Keratinocyte (primary cell): ENCODE results near the gene NOP16. TPM values are rescaled to one million over a fixed set of nuclear protein-coding genes. Genes with fewer than 3 reads are reported as not detected.

ENCODE experiments used
- DNase-seq: peaks from one replicate; pipeline ENCODE4 v3.0.0-alpha.2; 2011; ENCODE audit warnings: low read depth, missing footprints, low spot score
- FAIRE-seq: peaks from 2 replicates; lab custom pipeline; 2011; peaks lifted over from hg19 to GRCh38; lab: Jason Lieb, UNC
- H2AFZ ChIP-seq: 2 replicates; pipeline ENCODE4 v1.6.0; 2012; ENCODE audit warnings: low read length, control low read depth, inconsistent platforms; ENCODE audit not compliant: control insufficient read depth
- H3K27ac ChIP-seq: 2 replicates; pipeline ENCODE4 v1.5.1; 2011; ENCODE audit warnings: low read length; ENCODE audit not compliant: control insufficient read depth, insufficient read depth
- H3K27me3 ChIP-seq: 3 replicates; pipeline ENCODE4 v1.6.0; 2011; ENCODE audit warnings: low read length; ENCODE audit not compliant: control insufficient read depth, insufficient read depth; ENCODE audit errors: extremely low read depth
- H3K36me3 ChIP-seq, 2 experiments: 2 replicates in 1 of 2; 3 replicates in 1 of 2; pipeline ENCODE4 v1.5.1; 2011; ENCODE audit warnings: low read length in 2 of 2, mild to moderate bottlenecking in 1 of 2; ENCODE audit not compliant: control insufficient read depth in 2 of 2, insufficient read depth in 2 of 2; ENCODE audit errors: extremely low read depth in 1 of 2
- H3K4me1 ChIP-seq: 3 replicates; pipeline ENCODE4 v1.5.1; 2011; ENCODE audit warnings: low read length; ENCODE audit not compliant: control insufficient read depth, insufficient read depth; ENCODE audit errors: extremely low read depth
- H3K4me2 ChIP-seq: 3 replicates; pipeline ENCODE4 v1.6.0; 2011; ENCODE audit warnings: low read depth, low read length; ENCODE audit not compliant: control insufficient read depth, insufficient read depth; ENCODE audit errors: extremely low read depth
- H3K4me3 ChIP-seq, 3 experiments: fragments of 200-600 bp in 1 of 3; sonication (generic) in 1 of 3; 2 replicates in 2 of 3; 3 replicates in 1 of 3; pipeline ENCODE4 v1.5.1; 2011 to 2016; ENCODE audit warnings: low read length in 3 of 3, mild to moderate bottlenecking in 3 of 3, control low read depth in 2 of 3, inconsistent platforms in 1 of 3, low read depth in 1 of 3, mixed read lengths in 1 of 3, mixed run types in 1 of 3, moderate library complexity in 1 of 3; ENCODE audit not compliant: control insufficient read depth in 2 of 3, insufficient read depth in 2 of 3; ENCODE audit errors: extremely low read depth in 1 of 3
- H3K79me2 ChIP-seq: 2 replicates; pipeline ENCODE4 v1.6.0; 2012; ENCODE audit warnings: low read length; ENCODE audit not compliant: control insufficient read depth, insufficient read depth
- H3K9ac ChIP-seq: 3 replicates; pipeline ENCODE4 v1.6.0; 2011; ENCODE audit warnings: low read length; ENCODE audit not compliant: control insufficient read depth, insufficient read depth; ENCODE audit errors: extremely low read depth
- H3K9me1 ChIP-seq: 3 replicates; pipeline ENCODE4 v1.6.0; 2011; ENCODE audit warnings: low read length; ENCODE audit not compliant: control insufficient read depth, insufficient read depth; ENCODE audit errors: extremely low read depth
- H3K9me3 ChIP-seq: 2 replicates; pipeline ENCODE4 v1.5.1; 2012; ENCODE audit warnings: low read depth, low read length; ENCODE audit not compliant: control insufficient read depth
- H4K20me1 ChIP-seq: 3 replicates; pipeline ENCODE4 v1.6.0; 2011; ENCODE audit warnings: low read length; ENCODE audit not compliant: control insufficient read depth, insufficient read depth; ENCODE audit errors: extremely low read depth
- CTCF ChIP-seq, 3 experiments: IDR thresholded peaks in 1 of 3; conservative IDR thresholded peaks in 1 of 3; optimal IDR thresholded peaks in 1 of 3; 2 replicates in 2 of 3; 3 replicates in 1 of 3; pipeline versions ENCODE3 to v1.5.1; 2011; ENCODE audit warnings: low read length in 3 of 3, mild to moderate bottlenecking in 3 of 3, moderate library complexity in 2 of 3, control low read depth in 1 of 3, inconsistent platforms in 1 of 3; ENCODE audit not compliant: insufficient read depth in 2 of 3; ENCODE audit errors: extremely low read depth in 1 of 3
- EZH2 ChIP-seq: IDR thresholded peaks from one replicate; pipeline ENCODE4 v1.6.1; 2012; ENCODE audit warnings: inconsistent platforms, mild to moderate bottlenecking, low read length, moderate library complexity
- dilution Hi-C: fragments of 300-500 bp; cut with MboI; formaldehyde crosslinking; loops from one replicate; pipeline ENCODE4 v1.7.0; 2020; ENCODE audit warnings: low sequenced_read_pairs; ENCODE audit not compliant: extremely low pct_ligation_motif_present
- polyA plus RNA-seq, 5 experiments: library from polyadenylated mRNA; depleted of rRNA in 3 of 5; stranded (reverse) in 3 of 5; stranded (forward) in 1 of 5; unstranded in 1 of 5; fragments of >200 nt; gene quantifications; 1 replicate in 1 of 5; 2 replicates in 3 of 5; 3 replicates in 1 of 5; pipeline versions ENCODE4 v1.2.1 to v1.2.3, GENCODE V29; 2011 to 2012; ENCODE audit warnings: missing spikeins in 2 of 5, low read depth in 1 of 5, low replicate concordance in 1 of 5

NOP16 gene
- polyA plus RNA-seq, 1 donor (not counting 4 experiments of a cell fraction or from before 2014, with no cell fraction given): 96.7 TPM

GRCh38 chr5:176424181-176424580 lies 35.8 kb upstream of the NOP16 start:
- no peak overlapping the region for H3K27ac ChIP-seq
- no peaks in the 10 kb centered on the region for H3K27me3 ChIP-seq
- H3K9ac ChIP-seq: no peak overlapping the region
- no peaks in the 10 kb centered on the region for H3K9me3 ChIP-seq
- DNase-seq (no peak), FAIRE-seq (no peak)
- peaks cover 2% of the 10 kb centered on the region for H3K4me1 ChIP-seq
- H4K20me1 ChIP-seq: no peaks in the 10 kb centered on the region
- no peak overlapping the region for H2AFZ ChIP-seq
- no peak for TF ChIP-seq CTCF (optimal IDR thresholded peaks at IDR 0.05 in 1 of 3, IDR thresholded peaks at IDR 0.05 in 1 of 3, conservative IDR thresholded peaks at IDR 0.05 in 1 of 3; ENCODE audit: extremely low read depth in 1 of 3, insufficient read depth in 2 of 3, low read length in 3 of 3)
- TF ChIP-seq EZH2: no peak
- no peak overlapping the region for H3K4me2 ChIP-seq
- no peaks in the 10 kb centered on the region for H3K9me1 ChIP-seq
- no peaks in the 10 kb centered on the region for H3K79me2 ChIP-seq
- no peaks in the 10 kb centered on the region for H3K36me3 ChIP-seq
- no peak overlapping the region for H3K4me3 ChIP-seq
- dilution Hi-C loops: no loop called here

- Histone ChIP-seq H3K9me1 (no peaks in the 10 kb centered on the region), H3K4me1 (peaks cover 24% of the 10 kb centered on the region), H3K9ac (no peak overlapping the region), H3K27me3 (no peaks in the 10 kb centered on the region), H2AFZ (no peak overlapping the region), H3K27ac (no peak overlapping the region), H3K4me2 (no peak overlapping the region), H3K36me3 (no peaks in the 10 kb centered on the region), H3K9me3 (no peaks in the 10 kb centered on the region), H3K79me2 (peaks cover 2% of the 10 kb centered on the region), H3K4me3 (no peak overlapping the region), H4K20me1 (no peaks in the 10 kb centered on the region)
- DNase-seq (no peak), FAIRE-seq (no peak)
- TF ChIP-seq CTCF (optimal IDR thresholded peaks at IDR 0.05 in 1 of 3, IDR thresholded peaks at IDR 0.05 in 1 of 3, conservative IDR thresholded peaks at IDR 0.05 in 1 of 3; ENCODE audit: extremely low read depth in 1 of 3, insufficient read depth in 2 of 3, low read length in 3 of 3) (no peak), EZH2 (no peak)
- dilution Hi-C loops: no loop called here
Measured at GRCh38 chr5:176420972-176421544, 32.7 kb upstream of the NOP16 start.
